Tibial nerve (tissue), 3 donors: ENCODE results near the gene SMAD7.

Experiments used
- CTCF ChIP-seq, 5 experiments: fragments of 200-600 bp in 3 of 5; fragments of 450-650 bp in 2 of 5; sonication (generic) in 3 of 5; IDR thresholded peaks; one replicate each; pipeline ENCODE4 v1.5.1; 2016 to 2019; ENCODE audit warnings: antibody characterized with exemption in 5 of 5, mild to moderate bottlenecking in 3 of 5, moderate library complexity in 2 of 5
- POLR2A ChIP-seq, 2 donors: fragments of 450-650 bp; IDR thresholded peaks; one replicate each; pipeline ENCODE4 v1.6.1; 2017; ENCODE audit warnings: antibody characterized with exemption in 2 of 2, mild to moderate bottlenecking in 2 of 2, moderate library complexity in 2 of 2

GRCh38 chr18:48935433-48935774, 15.4 kb downstream of the SMAD7 start:
- TF ChIP-seq CTCF (IDR thresholded peaks at IDR 0.05) (no peak), POLR2A (IDR thresholded peaks at IDR 0.05) (no peak)
